D721Med (cell line): ENCODE measurements around the gene TSPAN31.

ENCODE experiments used
- DNase-seq: peaks from one replicate; pipeline ENCODE4 v3.0.0; 2011; ENCODE audit warnings: low spot score; ENCODE audit not compliant: insufficient read length
- FAIRE-seq: peaks from 2 replicates; lab custom pipeline; 2011; peaks lifted over from hg19 to GRCh38; lab: Jason Lieb, UNC
- CTCF ChIP-seq: IDR thresholded peaks from 2 replicates; pipeline ENCODE4 v1.5.1; 2012; ENCODE audit warnings: mild to moderate bottlenecking, control low read depth; ENCODE audit not compliant: insufficient read depth; ENCODE audit errors: missing control alignments

Gene TSPAN31, protein sequence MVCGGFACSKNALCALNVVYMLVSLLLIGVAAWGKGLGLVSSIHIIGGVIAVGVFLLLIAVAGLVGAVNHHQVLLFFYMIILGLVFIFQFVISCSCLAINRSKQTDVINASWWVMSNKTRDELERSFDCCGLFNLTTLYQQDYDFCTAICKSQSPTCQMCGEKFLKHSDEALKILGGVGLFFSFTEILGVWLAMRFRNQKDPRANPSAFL

DNA sequence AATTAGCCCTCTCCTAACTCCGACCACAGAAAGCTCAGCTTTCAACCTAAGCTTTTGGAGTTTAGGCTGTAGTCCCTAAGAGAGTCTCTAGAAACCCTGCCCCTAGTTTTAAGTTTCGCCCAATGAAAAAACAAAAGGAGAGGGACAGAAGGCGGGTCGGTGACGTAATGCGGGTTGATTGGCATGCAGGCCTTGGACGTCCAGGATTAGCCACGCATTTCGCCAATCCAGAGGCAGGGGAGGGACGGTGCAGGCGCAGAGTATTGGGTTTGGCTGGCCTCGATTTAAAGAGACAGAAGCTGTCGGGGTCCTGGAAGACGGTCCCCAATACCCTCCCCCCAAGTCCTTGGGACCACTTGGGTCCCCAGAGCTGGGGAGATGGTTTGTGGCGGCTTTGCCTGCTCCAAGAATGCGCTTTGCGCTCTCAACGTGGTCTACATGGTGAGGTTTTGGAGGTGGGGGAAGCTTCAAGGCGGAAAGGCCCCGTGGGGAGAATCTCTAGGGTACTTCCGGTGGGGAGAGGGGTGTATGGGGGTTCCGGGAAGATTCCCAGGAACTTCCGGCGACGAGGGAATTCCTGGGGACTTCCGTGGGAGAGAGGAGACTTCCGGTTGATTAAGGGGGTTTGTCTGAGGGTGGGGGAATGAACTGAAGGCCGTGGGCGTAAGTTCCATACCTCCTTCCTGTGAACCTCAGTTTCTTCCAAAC, at the start of gene TSPAN31:
TSS of gene TSPAN31 (plus strand) at position 263 of the 708 bp plus-strand sequence. CDS start at position 379, 116 bp downstream.
- TF ChIP-seq CTCF, result no peak
- FAIRE-seq (peak; percentile 58), DNase-seq (peak; percentile 68)

- no peak for FAIRE-seq
- no peak for TF ChIP-seq CTCF
- no peak for DNase-seq
Measured at GRCh38 chr12:57695770-57696432, 48.9 kb upstream of the TSPAN31 start.

DNA sequence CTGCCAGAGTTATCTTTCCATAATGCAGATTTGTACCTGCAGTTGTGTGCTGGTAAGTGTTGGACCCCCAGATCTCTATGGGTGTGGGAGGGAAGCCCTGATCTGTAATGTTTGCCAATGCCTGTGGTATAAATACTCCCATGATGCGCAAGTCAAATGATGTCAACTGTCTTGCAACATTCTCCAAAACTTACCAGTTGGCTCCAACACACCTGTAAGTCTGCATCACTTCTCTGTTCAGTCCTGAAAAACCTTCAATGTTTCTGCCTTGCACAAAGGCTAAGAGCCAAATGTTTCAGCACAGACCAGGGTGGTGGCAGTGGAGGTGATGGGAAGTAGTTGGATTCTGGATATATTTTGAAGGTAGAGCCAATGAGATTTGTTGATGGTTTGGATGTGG, 47.8 kb upstream of the TSPAN31 start:
- no peak for TF ChIP-seq CTCF
- DNase-seq, result no peak
- no peak for FAIRE-seq

GRCh38 chr12:57698414-57698813, 46.4 kb upstream of the TSPAN31 start:
- no peak for FAIRE-seq
- TF ChIP-seq CTCF, result no peak
- no peak for DNase-seq

DNA sequence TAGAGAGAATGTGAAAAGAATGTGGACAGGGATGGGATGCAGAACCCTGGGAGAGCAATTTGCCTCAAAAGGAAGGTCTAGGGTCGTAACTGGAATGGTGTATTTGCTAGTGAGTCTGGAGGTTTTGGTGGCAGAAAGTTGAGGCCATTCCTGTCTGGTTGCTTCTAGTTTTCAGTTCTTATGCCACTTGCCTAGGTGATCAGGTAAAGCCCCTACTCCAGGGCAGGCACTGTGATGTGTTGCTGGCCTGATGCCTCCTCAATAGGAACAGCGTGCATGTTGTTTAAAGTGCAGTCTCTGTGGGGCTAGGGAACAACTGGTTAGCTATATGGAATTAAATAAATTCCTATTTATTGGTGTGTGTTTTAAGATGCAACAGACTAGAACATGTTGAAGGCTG, 44.5 kb upstream of the TSPAN31 start:
- no peak for FAIRE-seq
- no peak for DNase-seq
- TF ChIP-seq CTCF, result no peak

DNA sequence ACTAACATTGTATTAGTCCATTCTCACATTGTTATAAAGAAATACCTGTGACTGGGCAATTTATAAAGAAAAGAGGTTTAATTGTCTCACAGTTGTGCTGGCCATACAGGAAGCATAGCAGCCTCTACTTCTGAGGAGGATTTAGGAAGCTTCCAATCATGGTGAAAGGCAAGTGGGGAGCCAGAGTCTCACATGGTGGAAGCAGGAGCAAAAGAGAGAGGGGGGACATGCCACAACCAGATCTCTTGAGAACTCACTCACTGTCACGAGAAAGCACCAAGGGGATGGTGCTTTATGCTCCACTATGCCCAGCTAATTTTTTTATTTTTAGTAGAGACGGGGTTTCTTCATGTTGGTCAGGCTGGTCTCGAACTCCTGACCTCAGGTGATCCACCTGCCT, 37.6 kb upstream of the TSPAN31 start:
- FAIRE-seq (no peak), DNase-seq (no peak)
- no peak for TF ChIP-seq CTCF
